ENCODE data around the gene EYA4. TPM values are rescaled to one million over a fixed set of nuclear protein-coding genes. Genes with fewer than 3 reads are reported as not detected.
A peak's percentile ranks its signal among the peaks of the same experiment; 100 is the strongest.
"Not testable (repeated sequence)": the region's sequence is repeated elsewhere in the genome, so short reads cannot be mapped to it uniquely, and the experiment has no call there.

EYA4 gene
- total and polyA plus RNA-seq, 5 donors from 2014 or later = not detected

DNA sequence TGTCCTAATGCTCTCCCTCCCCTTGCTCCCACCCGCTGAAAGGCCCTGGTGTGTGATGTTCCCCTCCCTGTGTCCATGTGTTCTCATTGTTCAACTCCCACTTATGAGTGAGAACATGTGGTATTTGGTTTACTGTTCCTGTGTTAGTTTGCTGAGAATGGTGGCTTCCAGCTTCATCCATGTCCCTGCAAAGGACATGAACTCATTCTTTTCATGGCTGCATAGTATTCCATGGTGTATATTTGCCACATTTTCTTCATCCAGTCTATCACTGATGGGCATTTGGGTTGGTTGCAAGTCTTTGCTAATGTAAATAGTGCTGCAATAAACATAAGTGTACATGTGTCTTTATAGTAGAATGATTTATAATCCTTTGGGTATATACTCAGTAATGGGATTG, 313.0 kb downstream of the EYA4 start:
- H3K36me3 ChIP-seq (ENCODE audit: control insufficient read depth, insufficient read depth, low read length); H3K4me1 Mint-ChIP-seq; DNase-seq; H3K36me3 Mint-ChIP-seq; H3K4me3 ChIP-seq (ENCODE audit: low read depth, low read length); H3K9me3 ChIP-seq (ENCODE audit: control insufficient read depth in 2 of 2, low read length in 2 of 2); H3K27me3 Mint-ChIP-seq; H3K9me3 Mint-ChIP-seq; H3K27ac Mint-ChIP-seq; H3K4me1 ChIP-seq (ENCODE audit: control insufficient read depth, insufficient read depth, low read length, poor library complexity, severe bottlenecking); ATAC-seq (ENCODE audit: low read depth in 2 of 2); H3K27ac ChIP-seq (ENCODE audit: insufficient read depth, low read length, poor library complexity, severe bottlenecking); H3K27me3 ChIP-seq (ENCODE audit: control insufficient read depth, insufficient read depth, low read length): not testable (repeated sequence)
- H3K4me3 Mint-ChIP-seq = peak overlapping the region in 1 of 4 donors; percentile 8

DNA sequence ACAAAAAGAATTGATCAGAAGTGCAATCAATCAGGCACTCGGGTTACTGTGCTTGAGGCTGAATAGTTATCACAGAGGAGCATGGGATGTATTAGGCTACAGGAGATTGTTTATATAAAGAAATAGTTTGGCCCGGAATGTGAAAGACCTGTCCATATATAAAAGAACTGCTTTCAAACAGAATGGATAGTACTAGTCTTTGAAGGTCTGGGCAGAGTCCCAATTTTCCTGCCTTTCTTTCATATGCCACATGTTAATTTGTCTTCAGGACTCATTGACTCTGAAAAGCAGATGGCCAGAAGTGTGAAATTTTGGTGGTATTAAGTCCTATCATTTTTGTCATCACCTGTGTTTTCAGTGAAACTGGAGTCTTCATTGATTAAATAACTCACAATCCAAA, 314.5 kb downstream of the EYA4 start:
- H3K9me3 Mint-ChIP-seq = peaks cover 0 to 5% (median 0%) of the 10 kb centered on the region in 7 donors
- H3K4me3 ChIP-seq (ENCODE audit: low read depth, low read length) = no peak overlapping the region
- H3K36me3 ChIP-seq (ENCODE audit: control insufficient read depth, insufficient read depth, low read length) = no peaks in the 10 kb centered on the region
- H3K27me3 ChIP-seq (ENCODE audit: control insufficient read depth, insufficient read depth, low read length) = no peaks in the 10 kb centered on the region
- no peaks in the 10 kb centered on the region for H3K36me3 Mint-ChIP-seq
- H3K27me3 Mint-ChIP-seq = no peaks in the 10 kb centered on the region
- H3K27ac ChIP-seq (ENCODE audit: insufficient read depth, low read length, poor library complexity, severe bottlenecking) = no peak overlapping the region
- no peak overlapping the region for H3K4me3 Mint-ChIP-seq
- no peaks in the 10 kb centered on the region for H3K4me1 Mint-ChIP-seq
- DNase-seq = no peak
- H3K9me3 ChIP-seq (ENCODE audit: control insufficient read depth in 2 of 2, low read length in 2 of 2) = peaks cover 0 to 6% of the 10 kb centered on the region in 2 experiments
- H3K27ac Mint-ChIP-seq = no peak overlapping the region
- H3K4me1 ChIP-seq (ENCODE audit: control insufficient read depth, insufficient read depth, low read length, poor library complexity, severe bottlenecking) = no peaks in the 10 kb centered on the region
- ATAC-seq (ENCODE audit: low read depth in 2 of 2) = no peak

DNA sequence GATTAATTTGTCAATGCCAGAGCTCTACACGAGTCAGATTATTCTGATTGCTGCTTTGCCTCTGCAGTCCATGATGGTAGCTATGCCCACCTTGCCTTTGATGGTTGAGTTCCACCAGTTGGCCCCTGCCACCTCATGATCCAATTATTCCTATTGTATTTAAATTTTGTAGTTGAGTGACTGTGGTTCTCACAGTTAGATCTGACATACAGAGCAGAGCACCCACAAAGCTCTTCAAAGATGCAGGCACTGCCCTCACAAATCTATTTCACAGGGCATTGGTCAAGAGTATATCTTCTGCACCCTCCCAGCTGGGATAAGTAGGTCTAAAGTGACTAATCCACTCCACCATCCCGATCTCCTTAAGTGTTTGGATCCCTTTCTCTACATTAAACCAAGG, 318.8 kb downstream of the EYA4 start:
- no peak overlapping the region for H3K4me3 Mint-ChIP-seq
- no peaks in the 10 kb centered on the region for H3K36me3 Mint-ChIP-seq
- H3K27ac ChIP-seq (ENCODE audit: insufficient read depth, low read length, poor library complexity, severe bottlenecking) = no peak overlapping the region
- peaks cover 0 to 6% of the 10 kb centered on the region in 2 experiments for H3K9me3 ChIP-seq (ENCODE audit: control insufficient read depth in 2 of 2, low read length in 2 of 2)
- peaks cover 0 to 5% (median 1%) of the 10 kb centered on the region in 7 donors for H3K9me3 Mint-ChIP-seq
- H3K36me3 ChIP-seq (ENCODE audit: control insufficient read depth, insufficient read depth, low read length) = no peaks in the 10 kb centered on the region
- no peaks in the 10 kb centered on the region for H3K4me1 ChIP-seq (ENCODE audit: control insufficient read depth, insufficient read depth, low read length, poor library complexity, severe bottlenecking)
- H3K27me3 ChIP-seq (ENCODE audit: control insufficient read depth, insufficient read depth, low read length) = no peaks in the 10 kb centered on the region
- H3K4me3 ChIP-seq (ENCODE audit: low read depth, low read length) = no peak overlapping the region
- H3K27ac Mint-ChIP-seq = no peak overlapping the region
- no peaks in the 10 kb centered on the region for H3K4me1 Mint-ChIP-seq
- no peaks in the 10 kb centered on the region for H3K27me3 Mint-ChIP-seq
- ATAC-seq (ENCODE audit: low read depth in 2 of 2) (no peak), DNase-seq (no peak)

DNA sequence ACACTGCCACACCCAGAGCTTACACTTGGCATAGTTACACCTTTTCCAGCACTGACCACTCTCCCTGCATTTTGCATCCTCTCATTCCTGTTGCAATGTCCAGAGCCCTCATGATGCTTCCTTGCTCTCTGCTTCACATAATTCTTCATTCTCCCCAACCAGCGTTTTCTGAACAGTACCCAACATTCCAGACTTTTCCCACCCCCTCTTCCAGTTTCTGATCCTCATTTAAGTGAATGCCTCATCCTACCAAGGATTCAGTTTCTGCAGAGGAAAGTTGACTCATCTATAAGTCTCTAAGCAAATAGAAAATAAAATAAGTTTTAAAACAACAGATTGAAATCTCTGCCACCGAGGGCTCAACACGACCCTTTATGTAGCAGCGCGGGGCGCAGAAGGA, 326.5 kb downstream of the EYA4 start:
- Mint-ChIP-seq H3K4me1 (peaks cover 0 to 2% (median 0%) of the 10 kb centered on the region in 4 donors), H3K9me3 (peaks cover 0 to 8% (median 0%) of the 10 kb centered on the region in 7 donors), H3K27me3 (peaks cover 13% of the 10 kb centered on the region), H3K4me3 (no peak overlapping the region), H3K36me3 (no peaks in the 10 kb centered on the region), H3K27ac (no peak overlapping the region)
- no peak overlapping the region for H3K27ac ChIP-seq (ENCODE audit: insufficient read depth, low read length, poor library complexity, severe bottlenecking)
- H3K36me3 ChIP-seq (ENCODE audit: control insufficient read depth, insufficient read depth, low read length) = no peaks in the 10 kb centered on the region
- H3K4me3 ChIP-seq (ENCODE audit: low read depth, low read length) = no peak overlapping the region
- DNase-seq = no peak
- no peaks in the 10 kb centered on the region for H3K9me3 ChIP-seq (ENCODE audit: control insufficient read depth in 2 of 2, low read length in 2 of 2)
- no peak for ATAC-seq (ENCODE audit: low read depth in 2 of 2)
- H3K27me3 ChIP-seq (ENCODE audit: control insufficient read depth, insufficient read depth, low read length) = peaks cover 2% of the 10 kb centered on the region
- H3K4me1 ChIP-seq (ENCODE audit: control insufficient read depth, insufficient read depth, low read length, poor library complexity, severe bottlenecking) = no peaks in the 10 kb centered on the region

DNA sequence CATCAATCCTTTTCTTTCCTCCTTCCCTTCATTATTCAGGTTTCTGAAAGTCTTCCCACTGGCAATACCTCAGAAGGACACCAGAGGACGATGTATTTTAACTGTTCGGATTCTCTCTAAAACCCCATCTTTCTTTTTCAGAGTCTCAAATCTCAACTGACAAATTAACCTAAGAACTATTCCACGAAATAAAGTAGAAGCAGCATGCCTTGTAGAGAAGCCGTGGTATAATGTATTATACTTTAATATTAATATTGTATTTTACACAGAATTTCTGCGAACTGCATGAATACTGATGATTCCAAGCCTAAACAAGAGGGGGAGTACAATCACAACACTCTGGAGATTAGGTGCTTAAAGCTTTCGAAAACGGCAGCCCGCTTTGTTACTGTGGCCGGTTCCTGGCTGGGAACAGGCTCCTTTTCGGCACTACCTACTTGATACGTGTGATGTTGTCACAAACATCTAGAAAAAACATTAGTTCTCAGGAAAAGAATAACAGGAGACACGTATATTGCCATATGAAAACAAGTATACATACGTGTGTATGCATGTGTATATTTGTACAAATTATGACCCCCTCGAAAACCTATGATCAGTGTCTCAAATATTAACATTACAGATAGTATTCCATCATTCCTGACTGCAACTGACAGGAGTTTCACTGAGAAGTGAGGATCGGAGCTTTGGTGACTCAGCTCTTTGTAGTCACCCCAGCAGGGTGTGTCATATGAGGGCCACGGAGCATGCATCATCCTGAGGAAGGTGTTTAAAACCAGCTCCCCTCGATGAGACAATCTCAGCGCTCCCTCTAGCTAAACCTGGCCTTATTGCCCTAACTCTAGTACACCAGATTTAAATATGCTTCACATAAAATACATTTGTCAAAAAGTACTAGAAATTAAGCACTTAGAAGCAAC, 328.1 kb downstream of the EYA4 start:
- Histone ChIP-seq H3K4me1 (ENCODE audit: control insufficient read depth, insufficient read depth, low read length, poor library complexity, severe bottlenecking) (no peaks in the 10 kb centered on the region), H3K4me3 (ENCODE audit: low read depth, low read length) (peak overlapping the region; percentile 42), H3K27me3 (ENCODE audit: control insufficient read depth, insufficient read depth, low read length) (peaks cover 2% of the 10 kb centered on the region), H3K27ac (ENCODE audit: insufficient read depth, low read length, poor library complexity, severe bottlenecking) (no peak overlapping the region), H3K9me3 (ENCODE audit: control insufficient read depth in 2 of 2, low read length in 2 of 2) (no peaks in the 10 kb centered on the region), H3K36me3 (ENCODE audit: control insufficient read depth, insufficient read depth, low read length) (no peaks in the 10 kb centered on the region)
- Mint-ChIP-seq H3K9me3 (peaks cover 0 to 6% (median 0%) of the 10 kb centered on the region in 7 donors), H3K27ac (no peak overlapping the region), H3K27me3 (peaks cover 13% of the 10 kb centered on the region), H3K4me3 (peak overlapping the region in 1 of 4 donors; percentile 53), H3K4me1 (peaks cover 0 to 2% (median 0%) of the 10 kb centered on the region in 4 donors), H3K36me3 (no peaks in the 10 kb centered on the region)
- peak in 1 of 3 donors; percentile 12 for DNase-seq
- ATAC-seq (ENCODE audit: low read depth in 2 of 2) = no peak

DNA sequence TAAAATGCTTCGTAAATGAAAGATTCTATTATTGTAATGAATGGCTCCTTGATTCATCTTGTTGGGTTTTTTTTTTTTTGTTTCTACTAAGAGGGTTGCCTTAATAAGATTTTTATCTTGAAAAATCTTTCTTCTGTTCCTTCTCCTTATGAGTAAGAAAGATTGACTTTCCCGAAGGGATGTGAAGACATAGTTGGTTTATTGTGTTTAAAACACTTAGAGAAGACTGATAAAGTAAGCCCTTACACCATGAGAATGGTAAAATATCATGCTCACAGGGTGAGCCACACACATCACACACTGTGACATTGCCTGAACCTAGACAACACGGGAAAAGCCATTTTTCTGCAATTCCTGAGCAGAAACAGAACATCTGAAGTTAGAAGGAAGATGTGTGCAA, 330.5 kb downstream of the EYA4 start:
- H3K36me3 ChIP-seq (ENCODE audit: control insufficient read depth, insufficient read depth, low read length) = no peaks in the 10 kb centered on the region
- H3K36me3 Mint-ChIP-seq = no peaks in the 10 kb centered on the region
- DNase-seq (no peak), ATAC-seq (ENCODE audit: low read depth in 2 of 2) (no peak)
- peaks cover 2% of the 10 kb centered on the region for H3K27me3 ChIP-seq (ENCODE audit: control insufficient read depth, insufficient read depth, low read length)
- H3K27ac ChIP-seq (ENCODE audit: insufficient read depth, low read length, poor library complexity, severe bottlenecking) = no peak overlapping the region
- no peak overlapping the region for H3K4me3 ChIP-seq (ENCODE audit: low read depth, low read length)
- H3K9me3 ChIP-seq (ENCODE audit: control insufficient read depth in 2 of 2, low read length in 2 of 2) = no peaks in the 10 kb centered on the region
- H3K27me3 Mint-ChIP-seq = peaks cover 19% of the 10 kb centered on the region
- H3K9me3 Mint-ChIP-seq = peaks cover 0 to 8% (median 0%) of the 10 kb centered on the region in 7 donors
- H3K27ac Mint-ChIP-seq = no peak overlapping the region
- no peaks in the 10 kb centered on the region for H3K4me1 ChIP-seq (ENCODE audit: control insufficient read depth, insufficient read depth, low read length, poor library complexity, severe bottlenecking)
- H3K4me3 Mint-ChIP-seq = no peak overlapping the region
- peaks cover 0 to 2% (median 0%) of the 10 kb centered on the region in 4 donors for H3K4me1 Mint-ChIP-seq

DNA sequence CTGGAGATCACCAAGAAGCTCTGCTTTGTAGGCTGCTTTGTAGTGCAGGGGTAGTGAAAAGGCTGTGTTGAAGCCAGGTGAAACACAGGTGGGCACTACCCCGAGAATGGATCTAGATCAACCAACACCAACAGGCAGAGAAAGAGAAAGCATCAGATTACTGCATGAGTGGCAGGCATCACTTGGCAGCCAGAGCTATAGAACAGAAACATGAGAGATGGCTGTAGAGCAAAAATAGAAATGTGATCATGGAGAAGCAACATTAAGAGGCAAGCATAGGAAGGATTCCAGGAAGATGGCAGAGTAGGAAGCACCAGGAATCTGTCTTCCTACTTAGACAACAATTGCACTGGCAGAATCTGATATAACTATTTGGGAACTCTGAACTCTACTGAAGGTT, 336.7 kb downstream of the EYA4 start:
- H3K27ac Mint-ChIP-seq = no peak overlapping the region

More for the DNA sequence above, 336.7 kb downstream of the EYA4 start:
- no peaks in the 10 kb centered on the region for H3K4me1 Mint-ChIP-seq
- H3K9me3 Mint-ChIP-seq = peaks cover 0 to 12% (median 3%) of the 10 kb centered on the region in 7 donors
- Histone ChIP-seq H3K27me3 (ENCODE audit: control insufficient read depth, insufficient read depth, low read length) (no peaks in the 10 kb centered on the region), H3K27ac (ENCODE audit: insufficient read depth, low read length, poor library complexity, severe bottlenecking) (no peak overlapping the region), H3K4me3 (ENCODE audit: low read depth, low read length) (no peak overlapping the region), H3K4me1 (ENCODE audit: control insufficient read depth, insufficient read depth, low read length, poor library complexity, severe bottlenecking) (no peaks in the 10 kb centered on the region), H3K36me3 (ENCODE audit: control insufficient read depth, insufficient read depth, low read length) (no peaks in the 10 kb centered on the region), H3K9me3 (ENCODE audit: control insufficient read depth in 2 of 2, low read length in 2 of 2) (no peaks in the 10 kb centered on the region)
- DNase-seq (no peak), ATAC-seq (ENCODE audit: low read depth in 2 of 2) (no peak)
- peaks cover 6% of the 10 kb centered on the region for H3K27me3 Mint-ChIP-seq
- H3K36me3 Mint-ChIP-seq = no peaks in the 10 kb centered on the region
- no peak overlapping the region for H3K4me3 Mint-ChIP-seq
